B cell (primary cell): ENCODE measurements around the gene PISD. TPM values are rescaled to one million over a fixed set of nuclear protein-coding genes. Genes with fewer than 3 reads are reported as not detected.

Experiments used
- ATAC-seq: fragments of 200-7000 bp; cut with Tn5 transposase; one replicate; pipeline ENCODE4 v1.10.0; 2021; ENCODE audit warnings: low read depth, mild to moderate bottlenecking, moderate number of reproducible peaks, moderate library complexity
- CTCF ChIA-PET: fragments of 350-600 bp; sonication (Branson Sonifier 250); formaldehyde crosslinking; loops from one replicate; lab custom pipeline; 2021; ENCODE audit warnings: antibody characterized with exemption, inconsistent platforms; lab: Charles Lee
- POLR2A ChIA-PET: fragments of 350-600 bp; sonication (Branson Sonifier 250); formaldehyde crosslinking; loops from one replicate; lab custom pipeline; 2021; ENCODE audit warnings: antibody characterized with exemption; lab: Charles Lee
- DNase-seq: peaks from one replicate; pipeline ENCODE4 v3.0.0; 2013
- H2AFZ ChIP-seq: 2 replicates; pipeline ENCODE4 v1.6.1; 2012; ENCODE audit warnings: mild to moderate bottlenecking, low read depth, low read length; ENCODE audit not compliant: insufficient read depth, poor library complexity, severe bottlenecking
- H3K27ac ChIP-seq, 2 donors: 1 replicate in 1 of 2; 2 replicates in 1 of 2; pipeline ENCODE4 v1.5.1; 2012 to 2013; ENCODE audit warnings: low read length in 2 of 2, mild to moderate bottlenecking in 2 of 2, moderate library complexity in 1 of 2
- H3K27me3 ChIP-seq, 4 experiments: fragments of 200-600 bp in 1 of 4; sonication (generic) in 1 of 4; replicated peaks in 1 of 4; 1 replicate in 2 of 4; 2 replicates in 2 of 4; pipeline versions ENCODE4 v1.6.1 to v1.7.0; 2013 to 2016; ENCODE audit warnings: low read length in 3 of 4, mild to moderate bottlenecking in 2 of 4, mixed read lengths in 1 of 4, moderate library complexity in 1 of 4; ENCODE audit not compliant: insufficient read depth in 4 of 4, control insufficient read depth in 3 of 4; ENCODE audit errors: control extremely low read depth in 1 of 4
- H3K36me3 ChIP-seq, 2 experiments: replicated peaks in 1 of 2; 1 replicate in 1 of 2; 2 replicates in 1 of 2; pipeline versions ENCODE4 v1.6.1 to v1.7.1; 2013; ENCODE audit warnings: low read length in 1 of 2; ENCODE audit not compliant: insufficient read depth in 2 of 2, control insufficient read depth in 1 of 2; ENCODE audit errors: control extremely low read depth in 1 of 2, extremely low read depth in 1 of 2
- H3K4me1 ChIP-seq, 2 donors: fragments of 200-600 bp in 1 of 2; sonication (generic) in 1 of 2; 1 replicate in 1 of 2; 2 replicates in 1 of 2; pipeline versions ENCODE4 v1.5.1 to v1.6.1; 2013 to 2017; ENCODE audit warnings: low read length in 2 of 2; ENCODE audit not compliant: control insufficient read depth in 2 of 2, insufficient read depth in 2 of 2
- H3K4me2 ChIP-seq: replicated peaks from 2 replicates; pipeline ENCODE3; 2012; ENCODE audit warnings: mild to moderate bottlenecking, low read depth, low read length; ENCODE audit not compliant: poor library complexity, severe bottlenecking
- H3K4me3 ChIP-seq, 5 experiments: fragments of 200-600 bp in 1 of 5; sonication (generic) in 1 of 5; 1 replicate in 3 of 5; 2 replicates in 2 of 5; pipeline versions ENCODE4 v1.5.1 to v1.7.0; 2011 to 2016; ENCODE audit warnings: low read length in 4 of 5, mild to moderate bottlenecking in 4 of 5, low read depth in 2 of 5, control low read depth in 1 of 5, moderate library complexity in 1 of 5; ENCODE audit not compliant: insufficient read depth in 1 of 5; ENCODE audit errors: control extremely low read depth in 1 of 5, extremely low read depth in 1 of 5
- H3K79me2 ChIP-seq: fragments of 200-600 bp; sonication (generic); one replicate; pipeline ENCODE4 v1.6.0; 2016; ENCODE audit warnings: low read length; ENCODE audit not compliant: control insufficient read depth, insufficient read depth
- H3K9ac ChIP-seq: fragments of 200-600 bp; sonication (generic); 2 replicates; pipeline ENCODE4 v1.6.1; 2017; ENCODE audit warnings: mild to moderate bottlenecking, low read length, moderate library complexity
- H3K9me3 ChIP-seq, 3 donors: one replicate each; pipeline versions ENCODE4 v1.6.1 to v1.7.1; 2013; ENCODE audit warnings: low read length in 2 of 3; ENCODE audit not compliant: control insufficient read depth in 2 of 3, insufficient read depth in 1 of 3; ENCODE audit errors: control extremely low read depth in 1 of 3
- H4K20me1 ChIP-seq: 2 replicates; pipeline ENCODE4 v1.6.0; 2012; ENCODE audit warnings: mild to moderate bottlenecking, low read length; ENCODE audit not compliant: insufficient read depth, control insufficient read depth, poor library complexity, severe bottlenecking
- H3K27ac Mint-ChIP-seq: one replicate; pipeline ENCODE4 v1.8.0; 2021; ENCODE audit warnings: mixed read lengths
- H3K27me3 Mint-ChIP-seq: one replicate; pipeline ENCODE4 v1.8.0; 2021; ENCODE audit warnings: mixed read lengths
- H3K4me1 Mint-ChIP-seq: one replicate; pipeline ENCODE4 v1.8.0; 2021; ENCODE audit warnings: mixed read lengths
- H3K4me3 Mint-ChIP-seq: one replicate; pipeline ENCODE4 v1.8.0; 2021; ENCODE audit warnings: mixed read lengths
- H3K9me3 Mint-ChIP-seq: one replicate; pipeline ENCODE4 v1.8.0; 2022; ENCODE audit warnings: mixed read lengths; ENCODE audit not compliant: insufficient read depth
- EZH2 ChIP-seq: IDR thresholded peaks from 2 replicates; pipeline ENCODE4 v1.6.1; 2012; ENCODE audit warnings: borderline replicate concordance, low read depth, mild to moderate bottlenecking, moderate library complexity, low read length; ENCODE audit not compliant: insufficient read depth, poor library complexity, severe bottlenecking
- WGBS: methylation state at CpG from one replicate; pipeline ENCODE4 v1.1.5; 2013; ENCODE audit warnings: missing lambda C conversion rate; ENCODE audit not compliant: insufficient coverage; 5-methylcytosine and 5-hydroxymethylcytosine counted together
- intact Hi-C: fragments of 100-400 bp; cut with micrococcal nuclease; formaldehyde crosslinking; loops from one replicate; pipeline ENCODE4 v1.10.0; 2022
- polyA plus RNA-seq: library from polyadenylated mRNA; depleted of rRNA; stranded (reverse); fragments of >200 nt; gene quantifications from 2 replicates; pipeline ENCODE4 v1.2.3, GENCODE V29; 2012
- total RNA-seq, 2 donors: library from RNA; stranded (reverse); fragments of 120-200 nt in 1 of 2; gene quantifications; 1 replicate in 1 of 2; 2 replicates in 1 of 2; pipeline versions ENCODE4 v1.2.3 to v1.2.4, GENCODE V29; 2013 to 2022
- TF ChIP-seq, protein P1 (sequence below): fragments of 200-600 bp; IDR thresholded peaks from one replicate; pipeline ENCODE4 v1.8.0; 2022; ENCODE audit warnings: antibody characterized with exemption, mild to moderate bottlenecking

The PISD gene
- total and polyA plus RNA-seq, 2 donors (not counting 1 experiment from before 2014, with no cell fraction given), result 35.6 to 52.5 TPM

DNA sequence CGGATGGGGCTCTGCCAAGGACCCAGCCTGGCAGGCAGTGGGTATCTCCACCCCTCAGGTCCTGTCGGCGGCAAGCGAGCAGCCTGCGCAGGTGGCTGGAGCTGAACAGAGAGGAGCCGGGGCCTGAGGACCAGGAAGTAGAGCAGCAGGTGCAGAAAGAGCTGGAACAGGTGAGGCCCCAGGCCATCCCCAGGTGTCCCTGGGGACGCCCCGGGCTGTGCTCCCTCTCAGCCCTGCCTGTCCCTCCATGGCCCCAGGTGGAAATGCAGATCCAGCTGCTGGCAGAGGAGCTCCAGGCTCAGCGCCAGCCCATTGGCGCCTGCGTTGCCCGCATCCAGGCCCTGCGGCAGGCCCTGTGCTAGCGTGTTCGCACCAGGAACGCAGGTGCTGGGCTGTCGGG, 44.0 kb downstream of the PISD start:
- Histone ChIP-seq H3K27ac (no peak overlapping the region), H3K9ac (no peak overlapping the region), H3K27me3 (no peaks in the 10 kb centered on the region), H4K20me1 (peaks cover 8% of the 10 kb centered on the region), H3K4me3 (no peak overlapping the region), H3K79me2 (peaks cover 6% of the 10 kb centered on the region), H3K4me1 (peaks cover 17 to 29% of the 10 kb centered on the region in 2 donors), H3K36me3 (peaks cover 0 to 46% of the 10 kb centered on the region in 2 experiments), H3K9me3 (no peaks in the 10 kb centered on the region), H2AFZ (no peak overlapping the region), H3K4me2 (no peak overlapping the region)
- H3K27ac Mint-ChIP-seq, result no peak overlapping the region
- ATAC-seq (no peak), DNase-seq (no peak)
- H3K27me3 Mint-ChIP-seq, result no peaks in the 10 kb centered on the region
- intact Hi-C loops, result no loop called here
- ChIA-PET CTCF (no interaction called here), POLR2A (no interaction called here)
- peaks cover 32% of the 10 kb centered on the region for H3K4me1 Mint-ChIP-seq
- no peak overlapping the region for H3K4me3 Mint-ChIP-seq
- 83% methylated on average over 15 of the region's 17 CpGs for WGBS
- TF ChIP-seq EZH2, result no peak
- TF ChIP-seq, protein P1, sequence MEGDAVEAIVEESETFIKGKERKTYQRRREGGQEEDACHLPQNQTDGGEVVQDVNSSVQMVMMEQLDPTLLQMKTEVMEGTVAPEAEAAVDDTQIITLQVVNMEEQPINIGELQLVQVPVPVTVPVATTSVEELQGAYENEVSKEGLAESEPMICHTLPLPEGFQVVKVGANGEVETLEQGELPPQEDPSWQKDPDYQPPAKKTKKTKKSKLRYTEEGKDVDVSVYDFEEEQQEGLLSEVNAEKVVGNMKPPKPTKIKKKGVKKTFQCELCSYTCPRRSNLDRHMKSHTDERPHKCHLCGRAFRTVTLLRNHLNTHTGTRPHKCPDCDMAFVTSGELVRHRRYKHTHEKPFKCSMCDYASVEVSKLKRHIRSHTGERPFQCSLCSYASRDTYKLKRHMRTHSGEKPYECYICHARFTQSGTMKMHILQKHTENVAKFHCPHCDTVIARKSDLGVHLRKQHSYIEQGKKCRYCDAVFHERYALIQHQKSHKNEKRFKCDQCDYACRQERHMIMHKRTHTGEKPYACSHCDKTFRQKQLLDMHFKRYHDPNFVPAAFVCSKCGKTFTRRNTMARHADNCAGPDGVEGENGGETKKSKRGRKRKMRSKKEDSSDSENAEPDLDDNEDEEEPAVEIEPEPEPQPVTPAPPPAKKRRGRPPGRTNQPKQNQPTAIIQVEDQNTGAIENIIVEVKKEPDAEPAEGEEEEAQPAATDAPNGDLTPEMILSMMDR, result no peak
- no peaks in the 10 kb centered on the region for H3K9me3 Mint-ChIP-seq

DNA sequence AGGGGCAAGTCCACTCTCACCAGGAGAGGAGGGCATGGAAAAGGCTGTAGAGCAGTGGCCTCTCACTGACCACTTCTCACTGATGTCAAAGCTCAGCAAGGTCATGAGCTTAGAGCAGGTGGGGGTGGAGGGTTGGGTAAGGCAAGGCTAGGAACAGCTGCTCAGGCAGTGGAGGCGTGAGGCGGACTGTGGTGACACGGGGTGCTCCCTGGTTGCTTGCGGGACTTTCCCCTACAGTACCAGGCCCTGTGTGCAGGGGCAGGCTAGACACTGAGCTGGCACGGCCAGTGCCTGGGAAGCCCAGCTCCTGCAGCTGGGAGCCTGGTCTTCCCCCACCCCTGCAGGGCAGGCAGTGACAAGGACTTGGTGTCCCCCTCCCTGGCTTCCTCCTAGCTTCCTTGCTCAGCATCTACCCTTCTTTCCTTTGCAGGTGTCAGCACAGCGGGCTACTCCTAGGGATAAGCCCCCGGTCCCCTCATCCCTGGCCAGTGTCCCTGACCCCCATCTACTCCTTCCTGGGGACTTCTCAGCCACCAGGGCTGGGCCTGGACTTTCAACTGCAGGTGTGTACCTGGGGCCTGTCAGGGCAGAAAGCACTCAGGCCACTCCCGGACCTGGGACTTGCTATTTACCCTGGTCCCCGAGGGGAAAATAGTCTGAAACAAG, 45.6 kb downstream of the PISD start:
- no peak overlapping the region for H2AFZ ChIP-seq
- 34% methylated on average over 9 of the region's 9 CpGs for WGBS
- H4K20me1 ChIP-seq, result peaks cover 5% of the 10 kb centered on the region
- H3K79me2 ChIP-seq, result no peaks in the 10 kb centered on the region
- Mint-ChIP-seq H3K4me3 (no peak overlapping the region), H3K4me1 (peaks cover 32% of the 10 kb centered on the region), H3K27me3 (no peaks in the 10 kb centered on the region), H3K9me3 (no peaks in the 10 kb centered on the region), H3K27ac (peak overlapping the region; percentile 57)
- no peaks in the 10 kb centered on the region for H3K9me3 ChIP-seq
- peak overlapping the region in 1 of 2 donors; percentile 52 for H3K27ac ChIP-seq
- H3K4me3 ChIP-seq, result no peak overlapping the region
- intact Hi-C loops, result no loop called here
- no peak for TF ChIP-seq EZH2
- POLR2A ChIA-PET, result interaction anchor here (0.5 to 0.6 kb wide), 3 partner anchors 129 to 319 kb away, joined by 3 read pairs; no protein-coding TSS in a partner anchor
- peaks cover 17 to 29% of the 10 kb centered on the region in 2 donors for H3K4me1 ChIP-seq
- H3K9ac ChIP-seq, result no peak overlapping the region
- peak; percentile 81 for ATAC-seq
- peak; percentile 49 for DNase-seq
- peaks cover 0 to 41% of the 10 kb centered on the region in 2 experiments for H3K36me3 ChIP-seq
- CTCF ChIA-PET, result interaction anchor here (0.6 to 1.6 kb wide), 2 partner anchors 14 to 501 kb away, joined by 3 to 7 read pairs; no protein-coding TSS in a partner anchor
- peak overlapping the region; percentile 22 for H3K4me2 ChIP-seq
- H3K27me3 ChIP-seq, result no peaks in the 10 kb centered on the region
